Neural progenitor cell (in vitro differentiated cells): Measurements from ENCODE around the gene TRA2B. TPM values are rescaled to one million over a fixed set of nuclear protein-coding genes. Genes with fewer than 3 reads are reported as not detected.

Experiments
- DNase-seq: peaks from one replicate; pipeline ENCODE4 v3.0.0-alpha.2; 2016; ENCODE audit warnings: low spot score
- H2AFZ ChIP-seq: fragments of 200-600 bp; sonication (generic); replicated peaks from 2 replicates; pipeline ENCODE4 v1.6.1; 2016; ENCODE audit warnings: antibody characterized with exemption
- H3F3A ChIP-seq: fragments of 200-600 bp; sonication (generic); 2 replicates; pipeline ENCODE4 v1.6.1; 2016; ENCODE audit warnings: antibody characterized with exemption, low read depth
- H3K27ac ChIP-seq: fragments of 200-600 bp; sonication (generic); 2 replicates; pipeline ENCODE4 v1.5.1; 2016; ENCODE audit warnings: mild to moderate bottlenecking
- H3K27me3 ChIP-seq: fragments of 200-600 bp; sonication (generic); 2 replicates; pipeline ENCODE4 v1.6.1; 2016; ENCODE audit warnings: mild to moderate bottlenecking, moderate library complexity
- H3K36me3 ChIP-seq: fragments of 200-600 bp; sonication (generic); 2 replicates; pipeline ENCODE4 v1.5.1; 2016
- H3K4me1 ChIP-seq: fragments of 200-600 bp; sonication (generic); 2 replicates; pipeline ENCODE4 v1.6.1; 2016; ENCODE audit warnings: mixed run types
- H3K4me2 ChIP-seq: fragments of 200-600 bp; sonication (generic); 2 replicates; pipeline ENCODE4 v1.6.1; 2016
- H3K4me3 ChIP-seq: fragments of 200-600 bp; sonication (generic); 2 replicates; pipeline ENCODE4 v1.5.1; 2016
- H3K79me2 ChIP-seq: fragments of 200-600 bp; sonication (generic); 2 replicates; pipeline ENCODE4 v1.6.1; 2016; ENCODE audit warnings: low read depth
- H3K9ac ChIP-seq: fragments of 200-600 bp; sonication (generic); 2 replicates; pipeline ENCODE4 v1.6.1; 2016
- H3K9me3 ChIP-seq: fragments of 200-600 bp; sonication (generic); 2 replicates; pipeline ENCODE4 v1.5.1; 2016; ENCODE audit warnings: low read depth
- H4K20me1 ChIP-seq: fragments of 200-600 bp; sonication (generic); 2 replicates; pipeline ENCODE4 v1.6.1; 2016; ENCODE audit warnings: low read depth
- H3K27ac Mint-ChIP-seq: 3 replicates; pipeline ENCODE4 v1.8.0; 2021; ENCODE audit warnings: mixed read lengths
- H3K27me3 Mint-ChIP-seq: 2 replicates; pipeline ENCODE4 v1.8.0; 2022; ENCODE audit warnings: low read depth, mild to moderate bottlenecking, inconsistent platforms, moderate library complexity, mixed read lengths; ENCODE audit not compliant: insufficient read depth
- H3K36me3 Mint-ChIP-seq: 3 replicates; pipeline ENCODE4 v1.8.0; 2021; ENCODE audit warnings: mixed read lengths
- H3K4me1 Mint-ChIP-seq: 3 replicates; pipeline ENCODE4 v1.8.0; 2021; ENCODE audit warnings: mixed read lengths
- H3K4me3 Mint-ChIP-seq: 3 replicates; pipeline ENCODE4 v1.8.0; 2021; ENCODE audit warnings: mild to moderate bottlenecking, moderate library complexity, mixed read lengths
- H3K9me3 Mint-ChIP-seq: 3 replicates; pipeline ENCODE4 v1.8.0; 2020; ENCODE audit warnings: mixed read lengths
- EZH2 ChIP-seq: fragments of 200-600 bp; sonication (generic); IDR thresholded peaks from 2 replicates; pipeline ENCODE4 v1.6.1; 2017; ENCODE audit warnings: antibody characterized with exemption, mild to moderate bottlenecking, moderate library complexity
- EZH2phosphoT487 ChIP-seq: fragments of 200-600 bp; sonication (generic); IDR thresholded peaks from 2 replicates; pipeline ENCODE4 v1.6.1; 2017; ENCODE audit warnings: antibody characterized with exemption
- total RNA-seq: library from RNA; depleted of rRNA; stranded (reverse); fragments of >200 nt; gene quantifications from 2 replicates; pipeline ENCODE4 v1.2.3, GENCODE V29; 2015; ENCODE audit warnings: low replicate concordance
- TF ChIP-seq, protein P1 (sequence below): fragments of 200-600 bp; sonication (generic); IDR thresholded peaks from 2 replicates; pipeline ENCODE4 v1.5.1; 2017; ENCODE audit warnings: antibody characterized with exemption, mild to moderate bottlenecking

TRA2B gene
- total RNA-seq, 1 donor from 2014 or later, result 431 TPM

DNA sequence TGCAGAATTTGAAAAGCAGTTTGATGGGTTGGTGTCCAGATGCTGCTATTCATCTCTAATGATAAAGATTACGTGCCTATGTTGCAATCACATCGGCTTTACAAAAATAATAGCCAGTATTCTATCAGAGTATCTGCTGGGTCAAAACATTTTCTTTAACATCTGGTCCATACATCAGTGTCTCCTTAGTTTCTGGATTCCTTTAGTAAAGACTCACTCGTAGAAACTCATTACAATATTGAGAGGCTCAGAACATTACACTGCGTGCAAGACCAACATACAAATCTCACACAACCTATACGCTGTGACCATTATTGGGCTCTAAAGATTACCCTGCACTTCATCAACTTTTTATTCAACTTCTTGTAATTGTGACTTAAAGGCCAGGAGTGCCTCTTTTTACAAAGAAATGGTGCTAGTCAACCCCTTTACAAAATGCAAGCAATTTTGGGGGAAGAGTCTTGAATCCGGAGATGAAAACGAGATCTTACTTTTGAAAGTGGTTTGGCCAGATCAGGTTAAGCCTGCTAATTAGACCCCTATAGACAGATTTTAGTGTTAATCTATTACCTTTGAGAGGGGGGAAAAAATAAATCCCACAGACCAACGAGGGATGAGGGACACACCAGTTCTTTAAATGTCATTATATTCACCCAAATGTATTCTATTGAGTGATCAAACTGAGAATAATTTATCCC is 2.9 kb downstream of the TRA2B start:
- Histone ChIP-seq H3K4me3 (peak overlapping the region; percentile 89), H3K4me2 (peak overlapping the region; percentile 89), H3K4me1 (peaks cover 39% of the 10 kb centered on the region), H3K36me3 (no peaks in the 10 kb centered on the region), H3K79me2 (peaks cover 85% of the 10 kb centered on the region), H4K20me1 (peaks cover 75% of the 10 kb centered on the region), H3F3A (peaks cover 21% of the 10 kb centered on the region), H2AFZ (no peak overlapping the region), H3K27ac (no peak overlapping the region), H3K27me3 (no peaks in the 10 kb centered on the region), H3K9ac (peak overlapping the region; percentile 58), H3K9me3 (no peaks in the 10 kb centered on the region)
- peaks cover 14% of the 10 kb centered on the region for H3K9me3 Mint-ChIP-seq
- H3K4me1 Mint-ChIP-seq, result peaks cover 53% of the 10 kb centered on the region
- no peak for TF ChIP-seq EZH2phosphoT487
- no peak for TF ChIP-seq EZH2
- TF ChIP-seq, protein P1, sequence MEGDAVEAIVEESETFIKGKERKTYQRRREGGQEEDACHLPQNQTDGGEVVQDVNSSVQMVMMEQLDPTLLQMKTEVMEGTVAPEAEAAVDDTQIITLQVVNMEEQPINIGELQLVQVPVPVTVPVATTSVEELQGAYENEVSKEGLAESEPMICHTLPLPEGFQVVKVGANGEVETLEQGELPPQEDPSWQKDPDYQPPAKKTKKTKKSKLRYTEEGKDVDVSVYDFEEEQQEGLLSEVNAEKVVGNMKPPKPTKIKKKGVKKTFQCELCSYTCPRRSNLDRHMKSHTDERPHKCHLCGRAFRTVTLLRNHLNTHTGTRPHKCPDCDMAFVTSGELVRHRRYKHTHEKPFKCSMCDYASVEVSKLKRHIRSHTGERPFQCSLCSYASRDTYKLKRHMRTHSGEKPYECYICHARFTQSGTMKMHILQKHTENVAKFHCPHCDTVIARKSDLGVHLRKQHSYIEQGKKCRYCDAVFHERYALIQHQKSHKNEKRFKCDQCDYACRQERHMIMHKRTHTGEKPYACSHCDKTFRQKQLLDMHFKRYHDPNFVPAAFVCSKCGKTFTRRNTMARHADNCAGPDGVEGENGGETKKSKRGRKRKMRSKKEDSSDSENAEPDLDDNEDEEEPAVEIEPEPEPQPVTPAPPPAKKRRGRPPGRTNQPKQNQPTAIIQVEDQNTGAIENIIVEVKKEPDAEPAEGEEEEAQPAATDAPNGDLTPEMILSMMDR, result no peak
- H3K27ac Mint-ChIP-seq, result peak overlapping the region; percentile 46
- H3K36me3 Mint-ChIP-seq, result peaks cover 29% of the 10 kb centered on the region
- peak overlapping the region; percentile 100 for H3K4me3 Mint-ChIP-seq
- peaks cover 4% of the 10 kb centered on the region for H3K27me3 Mint-ChIP-seq
- no peak for DNase-seq

DNA sequence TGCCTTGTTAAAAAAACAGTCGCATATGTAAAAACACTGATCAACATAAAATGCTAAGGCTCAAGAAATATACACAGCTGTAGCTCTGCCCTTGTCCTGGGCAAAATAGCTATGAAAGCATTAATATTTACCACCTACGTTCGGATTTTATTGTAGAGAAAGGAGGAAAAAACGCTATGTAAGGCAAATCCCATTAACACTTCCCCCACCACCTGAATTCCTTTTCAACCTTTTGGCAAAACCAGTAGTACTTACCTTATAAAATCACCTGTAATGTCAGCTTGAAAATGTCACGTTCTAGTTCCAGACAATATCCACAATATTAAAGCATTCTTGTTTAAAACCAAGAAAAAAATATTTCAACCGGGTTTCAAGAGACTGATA is 3.6 kb downstream of the TRA2B start:
- peak overlapping the region; percentile 100 for H3K4me3 Mint-ChIP-seq
- H3K9me3 ChIP-seq, result no peaks in the 10 kb centered on the region
- H3K27ac Mint-ChIP-seq, result no peak overlapping the region
- peaks cover 11% of the 10 kb centered on the region for H3K9me3 Mint-ChIP-seq
- peaks cover 83% of the 10 kb centered on the region for H4K20me1 ChIP-seq
- H3K36me3 Mint-ChIP-seq, result peaks cover 34% of the 10 kb centered on the region
- peaks cover 60% of the 10 kb centered on the region for H3K4me1 Mint-ChIP-seq
- no peak overlapping the region for H2AFZ ChIP-seq
- H3K4me1 ChIP-seq, result peaks cover 47% of the 10 kb centered on the region
- no peaks in the 10 kb centered on the region for H3K27me3 ChIP-seq
- H3K79me2 ChIP-seq, result peaks cover 93% of the 10 kb centered on the region
- peak overlapping the region; percentile 89 for H3K4me3 ChIP-seq
- no peak for TF ChIP-seq EZH2phosphoT487
- TF ChIP-seq EZH2, result no peak
- TF ChIP-seq, protein P1, result no peak
- peaks cover 21% of the 10 kb centered on the region for H3F3A ChIP-seq
- H3K27me3 Mint-ChIP-seq, result peaks cover 4% of the 10 kb centered on the region
- H3K27ac ChIP-seq, result no peak overlapping the region
- peak overlapping the region; percentile 89 for H3K4me2 ChIP-seq
- H3K36me3 ChIP-seq, result no peaks in the 10 kb centered on the region
- DNase-seq, result no peak
- H3K9ac ChIP-seq, result peak overlapping the region; percentile 58

DNA sequence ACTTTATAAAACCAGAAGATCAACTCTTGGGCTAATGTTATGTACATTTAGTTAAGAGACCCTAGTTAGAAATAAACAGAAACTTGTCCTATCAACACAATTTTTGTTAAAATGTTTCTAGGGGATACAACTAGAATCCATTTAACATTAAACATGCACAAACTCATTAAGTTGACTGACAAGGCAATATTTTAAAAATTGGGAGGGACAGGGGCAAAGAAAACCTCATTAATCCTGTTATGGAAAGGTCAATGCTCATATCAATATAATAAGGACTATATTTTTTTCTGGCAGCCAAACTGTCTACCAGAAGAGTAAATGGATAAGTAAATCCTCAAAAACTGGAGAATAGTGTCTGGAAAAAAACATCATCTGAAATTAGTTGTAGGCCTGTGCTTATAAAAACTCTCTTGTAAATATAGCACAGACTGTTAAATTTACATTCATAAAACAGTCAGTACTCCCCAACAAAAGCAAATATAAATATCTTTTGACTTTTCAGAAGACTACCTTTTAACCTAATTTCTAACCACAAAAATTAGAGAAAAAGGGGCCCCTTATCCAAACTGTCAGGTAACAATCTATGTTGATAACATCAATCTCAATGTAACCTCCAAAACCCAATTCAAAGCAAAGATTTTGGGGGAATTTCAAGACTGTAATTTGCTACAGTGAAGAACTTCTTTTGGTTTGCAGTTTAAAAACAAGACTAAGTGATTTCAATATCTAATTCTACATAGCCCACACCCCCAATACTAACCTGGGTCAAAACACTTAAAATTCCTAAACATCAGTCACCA is 4.2 kb downstream of the TRA2B start:
- Histone ChIP-seq H3K27ac (no peak overlapping the region), H3K36me3 (no peaks in the 10 kb centered on the region), H3K27me3 (no peaks in the 10 kb centered on the region), H3K79me2 (peaks cover 99% of the 10 kb centered on the region), H4K20me1 (peaks cover 89% of the 10 kb centered on the region), H3K4me3 (peak overlapping the region; percentile 89), H2AFZ (no peak overlapping the region), H3K9ac (peak overlapping the region; percentile 58), H3K4me2 (peak overlapping the region; percentile 89), H3K4me1 (peaks cover 53% of the 10 kb centered on the region), H3F3A (peaks cover 22% of the 10 kb centered on the region), H3K9me3 (no peaks in the 10 kb centered on the region)
- H3K27me3 Mint-ChIP-seq, result peaks cover 4% of the 10 kb centered on the region
- peaks cover 66% of the 10 kb centered on the region for H3K4me1 Mint-ChIP-seq
- H3K27ac Mint-ChIP-seq, result no peak overlapping the region
- peaks cover 34% of the 10 kb centered on the region for H3K36me3 Mint-ChIP-seq
- H3K9me3 Mint-ChIP-seq, result peaks cover 9% of the 10 kb centered on the region
- no peak for DNase-seq
- no peak for TF ChIP-seq EZH2
- TF ChIP-seq EZH2phosphoT487, result no peak
- TF ChIP-seq, protein P1, result no peak
- peak overlapping the region; percentile 100 for H3K4me3 Mint-ChIP-seq
